Omental fat pad (tissue), 4 donors: ENCODE measurements around the gene TLE5. TPM values are rescaled to one million over a fixed set of nuclear protein-coding genes. Genes with fewer than 3 reads are reported as not detected.

Experiments
- ATAC-seq: fragments of 150-250 bp; one replicate; pipeline ENCODE4 v1.9.1; 2016; ENCODE audit warnings: mild to moderate bottlenecking, moderate library complexity; ENCODE audit not compliant: low FRiP score
- DNase-seq: peaks from one replicate; pipeline ENCODE4 v3.0.0-alpha.2; 2019; ENCODE audit warnings: low spot score
- total RNA-seq, 4 donors: library from RNA; depleted of rRNA; stranded (reverse); fragments of >200 nt; gene quantifications; one replicate each; pipeline ENCODE4 v1.1.0, GENCODE V29; 2016
- TF ChIP-seq, protein P1 (sequence below), 3 donors: fragments of 450-650 bp; IDR thresholded peaks; one replicate each; pipeline ENCODE4 v1.5.1; 2016 to 2017; ENCODE audit warnings: antibody characterized with exemption in 3 of 3, mild to moderate bottlenecking in 3 of 3, moderate library complexity in 2 of 3

TLE5 gene
- total RNA-seq, 4 donors from 2014 or later, result 226 to 340 (median 261) TPM

DNA sequence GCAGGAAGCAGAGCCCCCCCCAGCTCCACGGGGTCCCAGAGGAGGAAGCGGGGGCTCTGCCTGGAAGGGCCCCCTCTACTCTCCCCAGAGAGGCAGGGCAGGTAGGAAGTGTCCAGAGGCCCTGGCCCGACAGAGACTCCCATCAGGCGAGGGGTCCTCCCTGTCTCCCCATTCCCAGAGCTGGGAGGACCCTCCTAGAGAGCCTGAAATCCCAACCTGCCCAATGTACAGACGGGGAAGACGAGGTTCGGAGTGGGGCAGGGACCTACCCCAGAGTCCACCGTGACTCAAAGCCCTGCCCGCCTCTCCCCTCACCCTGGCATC lies 34.4 kb downstream of the TLE5 start:
- ATAC-seq (peak; percentile 15), DNase-seq (no peak)
- TF ChIP-seq, protein P1, sequence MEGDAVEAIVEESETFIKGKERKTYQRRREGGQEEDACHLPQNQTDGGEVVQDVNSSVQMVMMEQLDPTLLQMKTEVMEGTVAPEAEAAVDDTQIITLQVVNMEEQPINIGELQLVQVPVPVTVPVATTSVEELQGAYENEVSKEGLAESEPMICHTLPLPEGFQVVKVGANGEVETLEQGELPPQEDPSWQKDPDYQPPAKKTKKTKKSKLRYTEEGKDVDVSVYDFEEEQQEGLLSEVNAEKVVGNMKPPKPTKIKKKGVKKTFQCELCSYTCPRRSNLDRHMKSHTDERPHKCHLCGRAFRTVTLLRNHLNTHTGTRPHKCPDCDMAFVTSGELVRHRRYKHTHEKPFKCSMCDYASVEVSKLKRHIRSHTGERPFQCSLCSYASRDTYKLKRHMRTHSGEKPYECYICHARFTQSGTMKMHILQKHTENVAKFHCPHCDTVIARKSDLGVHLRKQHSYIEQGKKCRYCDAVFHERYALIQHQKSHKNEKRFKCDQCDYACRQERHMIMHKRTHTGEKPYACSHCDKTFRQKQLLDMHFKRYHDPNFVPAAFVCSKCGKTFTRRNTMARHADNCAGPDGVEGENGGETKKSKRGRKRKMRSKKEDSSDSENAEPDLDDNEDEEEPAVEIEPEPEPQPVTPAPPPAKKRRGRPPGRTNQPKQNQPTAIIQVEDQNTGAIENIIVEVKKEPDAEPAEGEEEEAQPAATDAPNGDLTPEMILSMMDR (IDR thresholded peaks at IDR 0.05), result no peak

DNA sequence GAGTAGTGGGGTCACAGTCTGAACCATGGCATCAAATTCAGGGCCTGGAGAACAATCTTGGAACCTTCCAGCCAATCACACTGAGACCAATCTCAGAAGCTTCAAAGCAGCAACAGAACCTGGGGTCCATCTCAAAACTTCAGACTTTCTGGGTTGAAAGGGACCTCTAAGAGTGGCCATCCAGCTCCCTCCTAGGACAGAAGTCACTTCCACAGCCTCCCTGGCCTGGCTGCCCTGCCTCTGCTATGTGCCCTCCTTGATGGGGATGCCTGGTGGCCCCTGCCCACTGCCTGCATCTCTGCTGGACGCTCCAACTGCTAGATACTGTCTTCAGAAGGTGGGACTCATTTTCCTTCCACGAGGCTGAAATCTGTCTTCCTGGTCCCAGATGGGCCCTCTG lies 35.0 kb downstream of the TLE5 start:
- DNase-seq (no peak), ATAC-seq (no peak)
- TF ChIP-seq, protein P1 (IDR thresholded peaks at IDR 0.05), result no peak

DNA sequence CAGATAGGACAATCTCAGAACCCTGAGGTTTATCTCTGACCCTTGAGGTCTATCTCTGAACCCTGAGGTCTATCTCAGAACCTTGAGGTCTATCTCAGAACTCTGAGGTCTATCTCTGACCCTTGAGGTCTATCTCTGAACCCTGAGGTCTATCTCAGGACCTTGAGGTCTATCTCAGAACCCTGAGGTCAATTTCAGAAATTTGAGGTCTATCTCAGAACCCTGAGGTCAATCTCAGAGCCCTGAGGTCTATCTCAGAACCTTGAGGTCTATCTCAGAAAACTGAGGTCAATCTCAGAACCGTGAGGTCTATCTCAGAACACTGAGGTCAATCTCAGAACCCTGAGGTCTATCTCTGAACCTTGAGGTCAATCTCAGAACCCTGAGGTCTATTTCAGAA lies 35.5 kb downstream of the TLE5 start:
- TF ChIP-seq, protein P1 (IDR thresholded peaks at IDR 0.05), result no peak
- ATAC-seq (no peak), DNase-seq (no peak)

- no peak for DNase-seq
- TF ChIP-seq, protein P1 (IDR thresholded peaks at IDR 0.05), result no peak
- no peak for ATAC-seq
Observed at GRCh38 chr19:3025549-3025886, 36.8 kb downstream of the TLE5 start.

GRCh38 chr19:3024870-3025548 lies 37.3 kb downstream of the TLE5 start:
- DNase-seq, result no peak
- TF ChIP-seq, protein P1 (IDR thresholded peaks at IDR 0.05), result no peak

DNA sequence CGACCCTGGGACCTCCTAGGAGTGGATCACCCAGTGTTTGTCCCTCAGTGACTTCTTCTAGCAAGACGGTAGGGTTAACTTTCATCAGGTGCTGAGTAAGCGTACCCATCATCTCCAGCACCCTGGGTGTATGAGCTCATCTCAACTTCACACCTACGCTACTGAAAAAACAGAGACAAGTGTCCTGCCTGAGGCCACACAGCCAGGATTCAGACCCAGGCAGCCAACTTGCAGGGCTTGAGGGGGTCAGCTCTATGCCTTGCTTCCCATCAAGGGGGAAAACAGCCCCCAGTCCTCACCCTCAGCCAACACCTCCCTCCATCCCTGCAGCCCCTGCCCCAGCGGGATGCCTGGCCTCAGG lies 37.8 kb downstream of the TLE5 start:
- DNase-seq (no peak), ATAC-seq (no peak)
- TF ChIP-seq, protein P1 (IDR thresholded peaks at IDR 0.05), result no peak

More at GRCh38 chr19:3024870-3025548, 37.3 kb downstream of the TLE5 start:
- no peak for ATAC-seq

- no peak for ATAC-seq
- no peak for DNase-seq
- TF ChIP-seq, protein P1 (IDR thresholded peaks at IDR 0.05), result no peak
Observed at GRCh38 chr19:3020321-3020960, 41.9 kb downstream of the TLE5 start.
